ENCODE measurements around the gene CEP152. TPM values are rescaled to one million over a fixed set of nuclear protein-coding genes. Genes with fewer than 3 reads are reported as not detected.

Gene CEP152
- total RNA-seq, 2 experiments from 2014 or later: 23.2 to 23.9 TPM

DNA sequence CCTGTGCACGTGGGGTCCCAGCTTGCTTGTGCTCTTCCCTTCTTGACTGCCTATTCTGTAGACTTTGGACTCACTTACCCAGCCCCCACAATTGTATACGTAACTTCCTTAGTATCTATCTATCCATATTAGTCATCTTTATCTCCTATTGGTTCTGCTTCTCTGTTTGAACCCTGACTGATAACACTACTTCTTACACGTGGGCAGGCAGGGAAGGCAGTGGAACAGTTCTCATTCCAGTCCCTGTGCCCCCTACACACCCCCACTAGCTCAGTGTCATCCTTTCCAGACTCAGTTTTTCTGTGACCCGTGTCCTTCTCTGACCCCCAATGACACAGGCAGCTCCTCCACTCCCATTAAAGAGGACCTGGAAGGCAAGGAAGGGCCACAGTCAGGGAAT, 91.2 kb downstream of the CEP152 start:
- CTCF ChIA-PET: no interaction called here
- POLR2A ChIA-PET: no interaction called here

DNA sequence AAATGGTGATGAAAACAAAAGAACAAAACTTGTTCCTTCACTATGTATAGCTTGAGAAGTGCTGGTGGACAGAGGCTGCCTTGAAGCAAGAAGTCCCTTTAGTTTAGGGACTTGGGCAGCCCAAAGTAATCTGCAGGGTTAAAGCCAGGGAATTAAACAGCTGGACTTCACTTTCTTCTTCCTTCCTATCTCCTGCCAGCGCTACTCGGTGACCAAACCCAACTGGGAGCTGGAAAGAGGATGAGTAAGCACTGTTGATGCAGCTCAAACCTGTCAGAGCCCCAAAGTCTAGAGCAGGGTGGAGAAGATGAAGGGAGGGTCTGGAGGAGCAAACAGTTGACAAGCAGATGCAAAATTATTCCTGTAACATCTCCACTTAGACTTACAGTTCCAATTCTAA, 92.2 kb downstream of the CEP152 start:
- ChIA-PET POLR2A (no interaction called here), CTCF (interaction anchor here (0.6 kb wide), 1 partner anchor 292 kb away, joined by 3 read pairs; no protein-coding TSS in a partner anchor)

DNA sequence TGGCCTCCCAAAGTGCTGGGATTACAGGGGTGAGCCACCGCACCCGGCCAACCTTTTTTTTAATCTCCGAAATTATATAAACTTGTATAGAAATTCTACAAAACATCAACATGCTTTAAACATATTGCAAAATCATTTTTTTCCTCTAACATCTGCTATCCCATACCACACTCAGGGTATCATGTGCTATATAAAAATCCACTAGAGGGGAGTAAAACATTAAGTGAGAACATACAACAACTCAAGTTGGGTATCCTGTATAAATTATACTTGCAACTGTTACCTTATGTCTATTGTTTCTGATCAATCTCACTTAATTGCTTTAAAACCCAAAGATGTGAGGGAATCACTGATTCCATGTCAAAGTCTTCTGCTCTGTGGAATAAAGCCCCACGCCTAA, 93.4 kb downstream of the CEP152 start:
- CTCF ChIA-PET: no interaction called here
- POLR2A ChIA-PET: no interaction called here

DNA sequence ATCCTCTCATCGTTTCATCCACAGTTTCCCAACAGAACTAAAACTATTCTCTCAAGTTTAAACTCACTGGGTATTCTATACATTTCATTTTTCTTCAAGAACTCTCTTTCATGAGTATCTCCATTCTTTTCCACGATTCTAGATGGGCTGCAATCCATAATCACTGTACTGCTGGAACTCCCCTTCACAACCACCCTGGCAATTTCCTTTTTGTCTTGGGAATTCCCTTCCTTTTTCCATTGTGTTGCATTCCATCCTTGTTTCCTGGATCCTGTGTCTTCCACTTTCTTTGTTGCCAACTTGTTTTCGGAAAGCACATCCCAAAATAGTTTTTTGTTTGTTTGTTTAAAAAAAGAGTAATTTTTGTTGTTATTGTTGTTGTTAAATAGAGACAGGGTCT, 98.3 kb downstream of the CEP152 start:
- POLR2A ChIA-PET: no interaction called here
- CTCF ChIA-PET: no interaction called here

DNA sequence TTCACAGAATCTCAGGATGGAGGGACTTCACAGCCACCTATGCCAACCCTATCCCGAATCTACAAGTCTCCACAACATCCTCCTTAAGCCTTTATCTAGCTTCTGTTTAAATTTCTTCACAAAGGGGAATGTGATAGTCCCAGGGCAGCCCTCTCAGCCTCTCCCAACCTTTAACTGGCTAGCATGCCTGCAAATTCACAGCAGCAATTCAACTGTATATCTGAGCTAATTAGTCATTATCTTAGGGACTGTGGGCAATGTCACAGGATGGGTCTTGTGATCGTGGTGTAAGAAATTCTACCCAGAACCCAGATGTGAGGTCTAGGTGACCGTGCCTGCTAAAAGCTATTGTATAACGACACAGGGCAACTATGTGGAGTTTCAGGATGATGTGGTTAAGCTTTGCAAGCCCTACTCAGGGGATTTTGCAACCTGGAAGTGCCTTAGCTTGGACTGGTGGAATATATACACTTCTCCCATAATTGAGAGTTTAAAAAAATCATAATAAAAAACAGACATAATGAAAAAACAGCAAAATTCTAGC, 99.8 kb downstream of the CEP152 start:
- CTCF ChIA-PET: no interaction called here
- POLR2A ChIA-PET: no interaction called here

DNA sequence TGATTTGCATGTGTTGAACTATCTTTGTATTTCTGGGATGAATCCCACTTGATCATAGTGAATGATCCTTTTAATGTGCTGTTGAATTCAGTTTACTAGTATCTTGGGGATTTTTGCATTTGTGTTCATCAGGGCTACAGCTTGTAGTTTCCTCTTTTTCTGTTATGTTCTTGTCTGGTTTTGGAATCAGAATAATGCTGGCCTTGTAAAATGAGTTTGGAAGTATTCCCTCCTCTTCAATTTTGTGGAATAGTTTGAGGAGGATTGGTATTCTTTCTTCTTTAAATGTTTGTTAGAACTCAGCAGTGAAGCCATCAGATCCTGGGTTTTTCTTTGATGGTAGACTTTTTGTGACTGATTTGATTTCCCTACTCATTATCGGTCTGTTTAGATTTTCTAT, 102.2 kb downstream of the CEP152 start:
- ChIA-PET CTCF (no interaction called here), POLR2A (no interaction called here)

DNA sequence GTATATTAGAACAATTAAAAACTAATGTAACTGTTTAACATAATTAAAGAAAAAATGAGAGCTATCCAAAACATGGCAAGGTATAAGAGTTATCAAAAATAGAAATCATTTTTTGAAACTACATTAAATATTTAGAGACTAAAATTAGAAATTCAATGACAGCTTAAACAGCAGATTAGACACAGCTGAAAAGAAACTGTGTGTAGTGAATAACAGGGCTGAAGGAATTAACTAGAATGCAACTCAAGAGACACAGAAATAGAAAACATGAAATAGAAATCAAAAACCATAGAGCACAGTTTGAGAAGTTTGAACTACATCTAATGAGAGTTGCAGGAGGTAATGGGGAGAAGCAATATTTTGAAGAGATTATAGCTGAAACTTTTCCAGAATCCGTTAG, 105.5 kb downstream of the CEP152 start:
- ChIA-PET CTCF (no interaction called here), POLR2A (no interaction called here)

DNA sequence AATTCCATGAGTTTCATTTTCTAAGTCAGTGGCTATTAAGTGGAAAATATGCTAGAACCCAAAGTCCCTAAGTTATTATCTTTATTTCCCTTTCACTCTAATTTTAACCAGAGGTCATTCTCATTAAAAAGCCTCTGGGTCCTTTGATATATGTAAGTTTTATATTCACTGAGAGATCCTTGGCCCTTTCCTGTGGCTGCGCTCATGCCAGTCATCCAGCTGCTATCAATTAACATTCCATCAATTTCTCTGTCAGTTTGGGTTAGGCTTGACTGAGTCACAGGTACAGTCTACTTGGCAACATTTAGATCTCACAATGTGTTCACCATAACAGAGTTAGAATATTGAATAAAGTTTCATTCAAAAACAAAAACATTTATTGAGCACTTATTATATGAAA, 107.3 kb downstream of the CEP152 start:
- ChIA-PET CTCF (no interaction called here), POLR2A (no interaction called here)

DNA sequence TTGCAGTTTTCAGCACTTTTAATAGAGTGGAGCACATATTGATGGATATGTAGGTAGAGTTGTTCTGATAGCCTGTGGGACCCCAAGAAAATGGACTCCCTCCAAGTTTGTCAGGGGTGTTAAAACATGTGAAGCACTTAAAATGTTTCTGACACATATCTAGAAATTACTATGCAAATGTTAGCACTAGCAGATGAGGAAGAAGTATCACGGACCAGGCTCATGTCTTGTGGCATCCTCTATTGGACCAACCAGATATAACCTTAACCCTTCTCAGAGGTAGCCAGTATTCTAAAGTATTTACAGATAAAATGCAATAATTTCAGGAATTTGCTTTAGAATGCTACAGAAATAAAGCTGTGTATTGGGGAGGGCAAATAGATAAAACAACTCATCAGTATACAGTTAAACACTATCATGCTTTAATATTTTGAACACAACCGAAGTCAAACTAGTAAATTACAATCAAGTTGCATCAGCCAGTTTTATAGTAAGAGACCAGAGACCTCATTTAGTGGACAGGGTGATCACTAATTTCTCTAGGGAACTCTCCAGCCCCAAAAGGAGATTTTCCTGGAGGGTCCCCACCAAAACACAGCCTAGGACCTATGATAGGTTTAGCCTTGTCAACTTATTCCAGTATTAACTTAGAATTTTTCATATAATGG, 108.2 kb downstream of the CEP152 start:
- POLR2A ChIA-PET: no interaction called here
- CTCF ChIA-PET: no interaction called here

DNA sequence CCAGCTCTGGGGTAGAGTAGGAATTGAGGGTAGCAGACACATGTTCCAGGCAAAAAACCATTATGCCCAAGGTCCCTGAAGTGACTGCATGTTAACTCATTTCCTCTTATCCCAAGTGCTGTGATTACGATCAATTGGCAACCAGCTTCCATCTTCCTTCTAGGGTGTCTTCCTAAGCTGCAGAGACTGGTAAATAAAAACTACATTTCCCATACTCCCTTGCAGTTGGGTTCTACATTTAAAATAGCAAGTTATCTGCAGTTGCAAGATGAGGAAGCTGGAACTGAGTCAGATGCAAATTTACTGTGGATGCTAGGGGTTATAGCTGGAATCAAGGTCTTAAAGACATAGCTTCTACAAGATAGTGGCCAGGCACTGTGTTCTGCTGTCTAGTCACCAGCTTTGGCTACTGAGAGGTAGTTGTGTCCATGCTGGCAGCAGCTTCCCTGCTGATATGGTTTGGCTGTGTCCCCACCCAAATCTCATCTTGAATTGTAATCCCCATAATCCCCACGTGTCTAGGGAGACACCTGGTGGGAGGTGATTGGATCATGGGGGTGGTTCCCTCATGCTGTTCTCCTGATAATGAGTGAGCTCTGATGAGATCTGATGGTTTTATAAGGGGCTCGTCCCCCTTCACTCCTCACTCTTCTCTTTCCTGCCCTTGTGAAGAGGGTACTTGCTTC, 114.1 kb downstream of the CEP152 start:
- POLR2A ChIA-PET: no interaction called here
- CTCF ChIA-PET: interaction anchor here (1.3 kb wide), 1 partner anchor 189 kb away, joined by 3 read pairs; no protein-coding TSS in a partner anchor

DNA sequence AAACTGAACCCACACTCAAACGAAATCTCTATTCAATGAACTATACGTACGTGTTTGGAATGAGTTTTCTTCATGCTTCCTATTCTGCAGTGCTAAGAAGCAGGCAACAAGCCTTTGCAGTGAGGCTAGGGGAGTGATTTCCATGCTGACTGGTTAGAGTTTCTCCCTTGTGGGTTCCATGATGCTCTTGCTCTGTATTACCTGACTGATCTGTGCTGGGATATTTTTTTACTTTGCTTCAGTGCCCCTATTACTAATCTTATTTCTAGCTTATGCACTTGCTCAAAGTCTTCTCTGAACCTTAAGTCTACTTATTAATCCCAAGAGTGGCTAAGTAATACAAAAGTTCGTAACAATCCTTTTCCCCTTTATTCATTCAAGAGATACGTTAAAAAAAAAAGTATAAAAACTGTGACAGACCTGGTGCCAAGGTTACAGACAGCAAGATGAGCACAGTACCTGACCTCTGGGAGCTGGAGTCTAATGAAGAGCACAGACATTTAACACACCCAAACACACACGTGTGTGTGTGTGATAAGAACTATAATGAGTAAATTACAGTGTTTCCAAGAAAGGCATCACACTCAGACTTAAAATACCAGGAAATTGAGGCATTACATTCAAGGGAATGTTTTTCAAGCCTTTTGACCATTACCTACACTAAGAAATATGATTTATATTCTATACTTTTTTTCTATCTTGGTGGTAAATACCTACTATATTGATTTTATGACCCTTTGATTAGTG, 114.9 kb downstream of the CEP152 start:
- CTCF ChIA-PET: no interaction called here
- POLR2A ChIA-PET: no interaction called here

DNA sequence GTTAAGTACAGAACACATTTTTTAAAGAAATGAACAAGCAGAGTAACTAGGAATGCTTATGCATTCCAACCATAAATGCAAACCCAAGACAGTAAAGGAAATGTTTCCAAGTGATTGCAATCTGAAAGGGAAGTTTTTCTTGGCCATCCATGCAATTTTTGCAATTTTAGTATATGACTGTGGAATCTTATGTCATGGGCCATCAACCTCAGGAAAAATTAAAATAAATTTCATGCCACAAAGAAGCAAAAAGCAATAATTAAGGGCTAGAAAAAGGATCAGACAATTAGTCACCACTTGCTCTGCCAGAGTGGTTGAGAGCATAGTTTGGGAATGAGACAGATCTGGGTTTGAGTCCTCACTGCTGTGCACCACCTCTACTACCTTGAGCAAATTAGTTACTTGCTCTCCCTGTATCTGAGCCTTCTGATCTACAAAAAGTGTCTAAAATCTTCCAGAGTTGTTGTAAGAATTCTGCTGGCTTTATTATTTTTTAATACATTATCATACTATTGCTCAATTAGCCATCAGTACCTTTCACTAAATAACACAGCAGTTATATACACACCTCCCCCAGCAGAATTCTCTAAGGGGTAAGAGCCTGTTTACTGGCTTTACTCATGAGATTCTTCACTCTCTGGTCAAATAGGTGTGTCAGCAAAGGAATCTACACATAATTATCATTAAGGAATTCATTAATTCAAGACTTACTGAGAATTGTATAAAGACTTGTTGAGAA, 115.6 kb downstream of the CEP152 start:
- CTCF ChIA-PET: no interaction called here
- POLR2A ChIA-PET: no interaction called here

DNA sequence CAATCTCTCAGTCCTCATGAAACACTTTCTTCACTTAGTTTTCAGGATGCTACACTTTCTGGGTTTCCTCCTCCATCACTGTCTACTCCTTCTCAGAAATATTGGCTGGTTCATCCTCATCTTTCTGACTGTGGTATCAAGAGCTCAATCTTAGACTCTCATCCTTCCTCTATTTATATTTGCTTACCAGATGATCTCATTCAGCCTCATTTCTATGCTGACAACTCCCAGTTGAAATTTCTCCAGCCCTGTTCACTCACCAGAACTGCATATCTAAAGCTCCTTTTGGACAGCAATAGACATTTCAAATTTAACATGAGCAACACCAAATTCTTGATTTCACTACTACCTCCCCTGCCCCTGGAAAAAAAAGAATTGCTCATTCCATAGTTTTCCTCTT, 117.4 kb downstream of the CEP152 start:
- CTCF ChIA-PET: no interaction called here
- POLR2A ChIA-PET: no interaction called here

DNA sequence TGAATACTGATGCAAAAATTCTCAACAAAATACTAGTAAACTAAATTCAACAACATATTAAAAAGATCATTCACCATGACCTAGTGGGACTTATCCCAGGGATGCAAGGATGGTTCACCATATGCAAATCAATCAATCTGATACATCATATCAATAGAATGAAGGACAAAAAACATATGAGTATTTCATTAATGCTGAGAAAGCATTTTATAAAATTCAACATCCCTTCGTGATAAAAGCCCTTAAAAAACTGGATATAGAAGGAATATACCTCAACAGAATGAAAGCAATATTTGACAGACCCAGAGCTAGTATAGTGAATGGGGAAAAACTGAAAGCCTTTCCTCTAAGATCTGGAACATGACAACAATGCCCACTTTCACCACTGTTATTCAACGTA, 122.4 kb downstream of the CEP152 start:
- POLR2A ChIA-PET: no interaction called here
- CTCF ChIA-PET: no interaction called here

Other genes starting within 250 kb of the CEP152 start
- gene FBN1, start 165.4 kb downstream of the CEP152 start, total RNA-seq: under 1 TPM; 0.13 to 0.40 TPM
- 100 to 1,000 TPM; 140 to 141 TPM for gene EID1, start 67.1 kb upstream of the CEP152 start, total RNA-seq
- gene SHC4, start 152.8 kb upstream of the CEP152 start, total RNA-seq: 10 to 100 TPM; 10.7 to 11.6 TPM
- gene SECISBP2L, start 235.4 kb upstream of the CEP152 start, total RNA-seq: 10 to 100 TPM; 24.3 to 26.9 TPM

Data from activated CD8-positive, alpha-beta memory T cell treated with anti-CD3 and anti-CD28 coated beads for 36 hours (primary cell).